ENCODE results near the gene ZDHHC23.

The ZDHHC23 gene

GRCh38 chr3:114011059-114011797 is 63.4 kb downstream of the ZDHHC23 start:
- no peak for DNase-seq

All from NCI-H1417 (cell line).